KMS-11 (cell line): ENCODE data around the gene SSR3.

Source experiments
- H2AFZ ChIP-seq: fragments of 200-600 bp; sonication (generic); 2 replicates; pipeline ENCODE4 v1.6.1; 2016; ENCODE audit warnings: antibody characterized with exemption, mixed run types, low read depth
- H3K27ac ChIP-seq: fragments of 200-600 bp; sonication (generic); 2 replicates; pipeline ENCODE4 v1.6.1; 2016; ENCODE audit warnings: mild to moderate bottlenecking, mixed run types
- H3K27me3 ChIP-seq: fragments of 200-600 bp; sonication (generic); 2 replicates; pipeline ENCODE4 v1.6.1; 2017; ENCODE audit warnings: mild to moderate bottlenecking, low read depth, mixed run types, moderate library complexity; ENCODE audit not compliant: insufficient read depth
- H3K36me3 ChIP-seq: fragments of 200-600 bp; sonication (generic); 2 replicates; pipeline ENCODE4 v1.6.1; 2017; ENCODE audit warnings: mild to moderate bottlenecking, mixed run types; ENCODE audit not compliant: insufficient read depth
- H3K4me1 ChIP-seq: fragments of 200-600 bp; sonication (generic); 2 replicates; pipeline ENCODE4 v1.6.1; 2016; ENCODE audit warnings: mild to moderate bottlenecking, low read depth, mixed run types; ENCODE audit not compliant: poor library complexity, severe bottlenecking
- H3K4me2 ChIP-seq: fragments of 200-600 bp; sonication (generic); 2 replicates; pipeline ENCODE4 v1.7.0; 2016; ENCODE audit warnings: mild to moderate bottlenecking, mixed run types
- H3K4me3 ChIP-seq: fragments of 200-600 bp; sonication (generic); IDR thresholded peaks from 2 replicates; pipeline ENCODE4 v1.6.1; 2017; ENCODE audit warnings: low read depth, low read length, mixed read lengths; ENCODE audit not compliant: insufficient read depth
- H3K79me2 ChIP-seq: fragments of 200-600 bp; sonication (generic); 2 replicates; pipeline ENCODE4 v1.6.1; 2016; ENCODE audit warnings: low read depth, mixed run types; ENCODE audit not compliant: insufficient read depth
- H3K9ac ChIP-seq: fragments of 200-600 bp; sonication (generic); 2 replicates; pipeline ENCODE4 v1.6.1; 2016; ENCODE audit warnings: mild to moderate bottlenecking, mixed run types
- H4K20me1 ChIP-seq: fragments of 200-600 bp; sonication (generic); 2 replicates; pipeline ENCODE4 v1.6.1; 2016; ENCODE audit warnings: mild to moderate bottlenecking, mixed run types; ENCODE audit not compliant: insufficient read depth
- TF ChIP-seq, protein P1 (sequence below): fragments of 200-600 bp; sonication (generic); conservative IDR thresholded peaks from 2 replicates; pipeline ENCODE4 v1.6.1; 2017; ENCODE audit warnings: low read depth, mild to moderate bottlenecking, antibody characterized with exemption, low read length, moderate library complexity, mixed read lengths

Gene SSR3

GRCh38 chr3:156539802-156540201 is 15.1 kb downstream of the SSR3 start:
- H3K4me3 ChIP-seq, result no peak overlapping the region
- H3K36me3 ChIP-seq, result 0 out of 2 replicates have a peak, but pooled peaks cover 9% of the 10 kb centered on the region
- H2AFZ ChIP-seq, result no peak overlapping the region
- peaks cover 17% of the 10 kb centered on the region for H3K4me1 ChIP-seq
- H3K4me2 ChIP-seq, result no peak overlapping the region
- H3K79me2 ChIP-seq, result peaks cover 5% of the 10 kb centered on the region; the same call in 1 of the 2 replicates
- H4K20me1 ChIP-seq, result no peaks in the 10 kb centered on the region
- no peak overlapping the region for H3K27ac ChIP-seq
- TF ChIP-seq, protein P1, sequence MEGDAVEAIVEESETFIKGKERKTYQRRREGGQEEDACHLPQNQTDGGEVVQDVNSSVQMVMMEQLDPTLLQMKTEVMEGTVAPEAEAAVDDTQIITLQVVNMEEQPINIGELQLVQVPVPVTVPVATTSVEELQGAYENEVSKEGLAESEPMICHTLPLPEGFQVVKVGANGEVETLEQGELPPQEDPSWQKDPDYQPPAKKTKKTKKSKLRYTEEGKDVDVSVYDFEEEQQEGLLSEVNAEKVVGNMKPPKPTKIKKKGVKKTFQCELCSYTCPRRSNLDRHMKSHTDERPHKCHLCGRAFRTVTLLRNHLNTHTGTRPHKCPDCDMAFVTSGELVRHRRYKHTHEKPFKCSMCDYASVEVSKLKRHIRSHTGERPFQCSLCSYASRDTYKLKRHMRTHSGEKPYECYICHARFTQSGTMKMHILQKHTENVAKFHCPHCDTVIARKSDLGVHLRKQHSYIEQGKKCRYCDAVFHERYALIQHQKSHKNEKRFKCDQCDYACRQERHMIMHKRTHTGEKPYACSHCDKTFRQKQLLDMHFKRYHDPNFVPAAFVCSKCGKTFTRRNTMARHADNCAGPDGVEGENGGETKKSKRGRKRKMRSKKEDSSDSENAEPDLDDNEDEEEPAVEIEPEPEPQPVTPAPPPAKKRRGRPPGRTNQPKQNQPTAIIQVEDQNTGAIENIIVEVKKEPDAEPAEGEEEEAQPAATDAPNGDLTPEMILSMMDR, result no peak
- no peak overlapping the region for H3K9ac ChIP-seq
- no peaks in the 10 kb centered on the region for H3K27me3 ChIP-seq

GRCh38 chr3:156539051-156539450 is 15.9 kb downstream of the SSR3 start:
- Histone ChIP-seq H2AFZ (no peak overlapping the region), H3K27me3 (no peaks in the 10 kb centered on the region), H3K79me2 (no peaks in the 10 kb centered on the region), H3K4me1 (peaks cover 17% of the 10 kb centered on the region), H3K27ac (no peak overlapping the region), H3K4me3 (no peak overlapping the region), H4K20me1 (no peaks in the 10 kb centered on the region), H3K4me2 (no peak overlapping the region), H3K9ac (no peak overlapping the region), H3K36me3 (0 out of 2 replicates have a peak, but pooled peaks cover 9% of the 10 kb centered on the region)
- TF ChIP-seq, protein P1, result no peak

DNA sequence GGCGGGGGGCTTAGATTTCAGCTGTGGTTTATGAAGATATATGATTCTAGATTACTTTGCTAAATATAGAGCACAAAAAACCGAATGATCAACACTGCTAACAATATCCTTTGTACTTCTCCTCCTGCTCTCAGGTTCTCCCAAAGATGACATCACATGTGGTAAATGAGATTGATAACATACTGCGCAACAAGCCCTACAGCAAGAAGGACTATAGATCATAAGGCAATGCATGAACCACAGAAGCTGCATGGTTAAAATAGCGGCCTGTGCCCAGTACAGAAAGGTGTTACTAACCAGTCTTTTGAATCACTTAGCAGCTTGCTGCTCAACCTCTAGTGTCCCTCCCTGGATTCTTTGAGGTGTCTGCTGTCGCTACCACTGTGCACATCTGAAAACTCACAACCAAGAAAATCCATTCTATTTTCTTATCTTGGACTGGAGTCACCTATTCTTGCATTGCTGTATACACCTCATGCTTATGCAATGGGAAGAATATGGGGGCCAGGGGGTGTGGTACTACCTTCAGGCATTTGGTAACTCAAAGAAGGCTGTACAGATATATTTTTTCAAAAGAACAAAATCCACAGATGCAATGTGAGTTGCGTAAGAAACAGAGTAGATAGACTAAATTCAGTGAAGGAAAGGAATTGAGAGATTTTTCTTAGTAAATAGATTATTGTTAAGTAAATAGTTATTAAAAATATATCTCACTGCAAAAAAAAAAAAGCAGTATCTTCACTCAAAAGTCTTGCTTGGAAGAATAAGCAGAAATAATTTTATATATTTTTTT is 18.2 kb downstream of the SSR3 start:
- no peaks in the 10 kb centered on the region for H3K36me3 ChIP-seq
- no peaks in the 10 kb centered on the region for H3K79me2 ChIP-seq
- H4K20me1 ChIP-seq, result no peaks in the 10 kb centered on the region
- no peak overlapping the region for H2AFZ ChIP-seq
- no peak overlapping the region for H3K27ac ChIP-seq
- H3K4me3 ChIP-seq, result no peak overlapping the region
- no peak overlapping the region for H3K4me2 ChIP-seq
- no peak overlapping the region for H3K9ac ChIP-seq
- TF ChIP-seq, protein P1, result no peak
- H3K4me1 ChIP-seq, result peaks cover 9% of the 10 kb centered on the region
- H3K27me3 ChIP-seq, result no peaks in the 10 kb centered on the region

- Histone ChIP-seq H3K36me3 (no peaks in the 10 kb centered on the region), H3K9ac (no peak overlapping the region), H3K27ac (no peak overlapping the region; the same call in 1 of the 2 replicates), H4K20me1 (no peaks in the 10 kb centered on the region), H3K79me2 (no peaks in the 10 kb centered on the region), H2AFZ (no peak overlapping the region), H3K4me3 (no peak overlapping the region), H3K4me2 (no peak overlapping the region), H3K27me3 (no peaks in the 10 kb centered on the region), H3K4me1 (peaks cover 9% of the 10 kb centered on the region)
- TF ChIP-seq, protein P1, result no peak
Observed at GRCh38 chr3:156535798-156536197, 19.1 kb downstream of the SSR3 start.
